Colon (tissue), 2 donors: Measurements from ENCODE around the gene SORCS2.

Source experiments
- FAIRE-seq: peaks from 2 replicates; lab custom pipeline; 2012; peaks lifted over from hg19 to GRCh38; lab: Jason Lieb, UNC
- donor health status: control.
- donor health status: control.

The SORCS2 gene

GRCh38 chr4:7356667-7357310 is 164.5 kb downstream of the SORCS2 start:
- no peak for FAIRE-seq

GRCh38 chr4:7357323-7357722 is 165.0 kb downstream of the SORCS2 start:
- FAIRE-seq = no peak

- no peak for FAIRE-seq
Measured at GRCh38 chr4:7358100-7358735, 165.9 kb downstream of the SORCS2 start.

GRCh38 chr4:7359400-7360062 is 167.2 kb downstream of the SORCS2 start:
- FAIRE-seq = no peak

- no peak for FAIRE-seq
Measured at GRCh38 chr4:7360806-7361205, 168.5 kb downstream of the SORCS2 start.

GRCh38 chr4:7361280-7361895 is 169.1 kb downstream of the SORCS2 start:
- FAIRE-seq = no peak

GRCh38 chr4:7362341-7362740 is 170.0 kb downstream of the SORCS2 start:
- FAIRE-seq = no peak

- no peak for FAIRE-seq
Measured at GRCh38 chr4:7362862-7363430, 170.6 kb downstream of the SORCS2 start.

GRCh38 chr4:7364979-7365378 is 172.6 kb downstream of the SORCS2 start:
- FAIRE-seq = no peak

- no peak for FAIRE-seq
Measured at GRCh38 chr4:7365462-7366179, 173.3 kb downstream of the SORCS2 start.

GRCh38 chr4:7366180-7366945 is 174.0 kb downstream of the SORCS2 start:
- FAIRE-seq = no peak

- FAIRE-seq = no peak
Measured at GRCh38 chr4:7366954-7367353, 174.6 kb downstream of the SORCS2 start.

- no peak for FAIRE-seq
Measured at GRCh38 chr4:7367406-7367805, 175.1 kb downstream of the SORCS2 start.

- FAIRE-seq = no peak
Measured at GRCh38 chr4:7367864-7368277, 175.5 kb downstream of the SORCS2 start.

GRCh38 chr4:7368296-7368695 is 176.0 kb downstream of the SORCS2 start:
- no peak for FAIRE-seq

- FAIRE-seq = no peak
Measured at GRCh38 chr4:7369511-7369910, 177.2 kb downstream of the SORCS2 start.

GRCh38 chr4:7370038-7370437 is 177.7 kb downstream of the SORCS2 start:
- FAIRE-seq = no peak

GRCh38 chr4:7371210-7371941 is 179.0 kb downstream of the SORCS2 start:
- FAIRE-seq = no peak

- FAIRE-seq = no peak
Measured at GRCh38 chr4:7372673-7373072, 180.3 kb downstream of the SORCS2 start.

GRCh38 chr4:7374571-7374970 is 182.2 kb downstream of the SORCS2 start:
- FAIRE-seq = no peak

- FAIRE-seq = no peak
Measured at GRCh38 chr4:7375427-7375826, 183.1 kb downstream of the SORCS2 start.
